Testis (tissue), 3 donors: ENCODE results near the gene TMEM167A. TPM values are rescaled to one million over a fixed set of nuclear protein-coding genes. Genes with fewer than 3 reads are reported as not detected.

Experiments
- DNase-seq: peaks from one replicate; pipeline ENCODE4 v3.0.0-alpha.2; 2019
- H3K27ac ChIP-seq, 2 donors: fragments of 200-600 bp; sonication (generic); one replicate each; pipeline ENCODE4 v1.5.1; 2019
- H3K27me3 ChIP-seq: fragments of 200-600 bp; sonication (generic); one replicate; pipeline ENCODE4 v1.5.1; 2019
- H3K36me3 ChIP-seq: fragments of 200-600 bp; sonication (generic); one replicate; pipeline ENCODE4 v1.5.1; 2017; ENCODE audit warnings: low read depth; ENCODE audit errors: missing control alignments
- H3K4me1 ChIP-seq: fragments of 200-600 bp; sonication (generic); one replicate; pipeline ENCODE4 v1.5.1; 2019
- H3K4me3 ChIP-seq, 2 donors: fragments of 200-600 bp; sonication (generic); one replicate each; pipeline ENCODE4 v1.5.1; 2017 to 2019
- H3K9me3 ChIP-seq: fragments of 200-600 bp; sonication (generic); one replicate; pipeline ENCODE4 v1.5.1; 2017
- POLR2A ChIP-seq: fragments of 450-650 bp; IDR thresholded peaks from one replicate; pipeline ENCODE4 v1.6.1; 2017; ENCODE audit warnings: antibody characterized with exemption, mild to moderate bottlenecking, moderate library complexity
- WGBS, 2 donors: methylation state at CpG; one replicate each; pipeline ENCODE4 v1.1.5; 2018; 5-methylcytosine and 5-hydroxymethylcytosine counted together
- intact Hi-C: fragments of 100-400 bp; cut with DNase I; formaldehyde crosslinking; loops from one replicate; pipeline ENCODE4 v1.15.1; 2023; ENCODE audit warnings: low total_unique reads
- polyA plus RNA-seq: library from polyadenylated mRNA; stranded (reverse); fragments of 350-450 nt; fragmentation: Illumina TruSeq; extraction: RNeasy Lipid Tissue Mini Kit (QIAGEN cat#74804); gene quantifications from one replicate; pipeline ENCODE4 v1.2.3, GENCODE V29; 2014; ENCODE audit warnings: low read depth, low replicate concordance; ENCODE audit not compliant: insufficient read depth
- total RNA-seq, 2 donors: library from RNA; depleted of rRNA; stranded (reverse); fragments of >200 nt; gene quantifications; one replicate each; pipeline ENCODE4 v1.2.3, GENCODE V29; 2016
- TF ChIP-seq, protein P1 (sequence below), 3 experiments: fragments of 450-650 bp in 2 of 3; fragments of 200-600 bp in 1 of 3; sonication (generic) in 1 of 3; IDR thresholded peaks; one replicate each; pipeline ENCODE4 v1.5.1; 2016 to 2019; ENCODE audit warnings: antibody characterized with exemption in 3 of 3, mild to moderate bottlenecking in 2 of 3, moderate library complexity in 1 of 3

The TMEM167A gene
- total and polyA plus RNA-seq, 3 donors from 2014 or later: 34.7 to 47.7 (median 39.0) TPM

DNA sequence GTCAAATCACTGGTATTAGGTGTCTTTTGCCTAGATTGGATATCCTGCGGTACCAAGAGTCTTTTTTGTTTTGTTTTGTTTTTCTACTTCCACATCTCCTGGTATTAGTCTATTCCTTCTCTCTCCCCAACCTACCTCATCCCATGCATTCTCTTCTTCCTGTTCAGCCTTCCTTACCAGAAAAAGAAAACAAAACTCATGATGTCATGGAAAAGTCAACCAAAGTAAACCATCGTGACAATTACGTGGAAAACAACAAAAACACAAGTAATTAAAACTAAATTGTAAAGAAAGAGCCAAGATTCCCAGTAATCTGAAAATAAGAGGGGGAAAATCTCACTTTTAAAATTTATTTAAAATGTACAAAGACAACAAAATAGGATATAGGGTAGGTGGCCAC is 38.3 kb downstream of the TMEM167A start:
- intact Hi-C loops: no loop called here
- H3K27ac ChIP-seq: no peak overlapping the region
- H3K9me3 ChIP-seq: no peaks in the 10 kb centered on the region
- H3K36me3 ChIP-seq: no peaks in the 10 kb centered on the region
- H3K4me3 ChIP-seq: no peak overlapping the region
- TF ChIP-seq, protein P1, sequence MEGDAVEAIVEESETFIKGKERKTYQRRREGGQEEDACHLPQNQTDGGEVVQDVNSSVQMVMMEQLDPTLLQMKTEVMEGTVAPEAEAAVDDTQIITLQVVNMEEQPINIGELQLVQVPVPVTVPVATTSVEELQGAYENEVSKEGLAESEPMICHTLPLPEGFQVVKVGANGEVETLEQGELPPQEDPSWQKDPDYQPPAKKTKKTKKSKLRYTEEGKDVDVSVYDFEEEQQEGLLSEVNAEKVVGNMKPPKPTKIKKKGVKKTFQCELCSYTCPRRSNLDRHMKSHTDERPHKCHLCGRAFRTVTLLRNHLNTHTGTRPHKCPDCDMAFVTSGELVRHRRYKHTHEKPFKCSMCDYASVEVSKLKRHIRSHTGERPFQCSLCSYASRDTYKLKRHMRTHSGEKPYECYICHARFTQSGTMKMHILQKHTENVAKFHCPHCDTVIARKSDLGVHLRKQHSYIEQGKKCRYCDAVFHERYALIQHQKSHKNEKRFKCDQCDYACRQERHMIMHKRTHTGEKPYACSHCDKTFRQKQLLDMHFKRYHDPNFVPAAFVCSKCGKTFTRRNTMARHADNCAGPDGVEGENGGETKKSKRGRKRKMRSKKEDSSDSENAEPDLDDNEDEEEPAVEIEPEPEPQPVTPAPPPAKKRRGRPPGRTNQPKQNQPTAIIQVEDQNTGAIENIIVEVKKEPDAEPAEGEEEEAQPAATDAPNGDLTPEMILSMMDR (IDR thresholded peaks at IDR 0.05): no peak
- TF ChIP-seq POLR2A: no peak
- WGBS, 2 donors: 76 to 97% methylated on average over 3 of the region's 3 CpGs
- H3K4me1 ChIP-seq: no peaks in the 10 kb centered on the region
- no peak for DNase-seq
- no peaks in the 10 kb centered on the region for H3K27me3 ChIP-seq

DNA sequence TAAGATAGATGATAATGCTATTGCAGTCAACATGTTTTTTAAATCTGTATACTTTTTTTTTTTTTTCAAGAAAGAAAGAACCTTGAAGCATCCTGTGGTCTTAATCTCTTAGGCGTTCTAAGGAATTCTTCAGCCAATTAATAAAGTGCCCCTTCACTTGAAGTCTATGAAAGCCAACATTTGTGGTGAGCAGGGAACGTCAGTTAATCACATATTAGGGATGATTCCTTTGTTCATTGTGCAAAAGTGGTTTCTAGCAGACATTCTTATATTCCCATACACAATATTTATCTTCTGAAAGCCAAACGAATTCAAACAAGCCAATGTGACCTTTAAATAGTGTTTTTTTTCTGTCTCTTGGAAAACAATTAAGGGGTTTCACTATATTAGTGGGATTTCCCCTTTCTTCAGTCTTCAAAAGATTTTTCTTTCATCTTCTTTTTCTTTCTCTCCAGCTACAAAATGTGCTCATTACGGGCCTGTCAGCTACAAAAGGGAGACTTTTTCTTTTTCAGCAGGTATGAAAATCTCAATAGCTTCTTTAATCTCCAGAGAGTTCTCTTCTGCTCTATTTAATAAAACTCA is 40.1 kb downstream of the TMEM167A start:
- intact Hi-C loops: no loop called here
- Histone ChIP-seq H3K4me3 (no peak overlapping the region), H3K4me1 (no peaks in the 10 kb centered on the region), H3K36me3 (no peaks in the 10 kb centered on the region), H3K9me3 (no peaks in the 10 kb centered on the region), H3K27ac (no peak overlapping the region), H3K27me3 (no peaks in the 10 kb centered on the region)
- 36 to 41% methylated on average over 4 of the region's 4 CpGs for WGBS, 2 donors
- no peak for DNase-seq
- TF ChIP-seq, protein P1 (IDR thresholded peaks at IDR 0.05): no peak
- TF ChIP-seq POLR2A: no peak

DNA sequence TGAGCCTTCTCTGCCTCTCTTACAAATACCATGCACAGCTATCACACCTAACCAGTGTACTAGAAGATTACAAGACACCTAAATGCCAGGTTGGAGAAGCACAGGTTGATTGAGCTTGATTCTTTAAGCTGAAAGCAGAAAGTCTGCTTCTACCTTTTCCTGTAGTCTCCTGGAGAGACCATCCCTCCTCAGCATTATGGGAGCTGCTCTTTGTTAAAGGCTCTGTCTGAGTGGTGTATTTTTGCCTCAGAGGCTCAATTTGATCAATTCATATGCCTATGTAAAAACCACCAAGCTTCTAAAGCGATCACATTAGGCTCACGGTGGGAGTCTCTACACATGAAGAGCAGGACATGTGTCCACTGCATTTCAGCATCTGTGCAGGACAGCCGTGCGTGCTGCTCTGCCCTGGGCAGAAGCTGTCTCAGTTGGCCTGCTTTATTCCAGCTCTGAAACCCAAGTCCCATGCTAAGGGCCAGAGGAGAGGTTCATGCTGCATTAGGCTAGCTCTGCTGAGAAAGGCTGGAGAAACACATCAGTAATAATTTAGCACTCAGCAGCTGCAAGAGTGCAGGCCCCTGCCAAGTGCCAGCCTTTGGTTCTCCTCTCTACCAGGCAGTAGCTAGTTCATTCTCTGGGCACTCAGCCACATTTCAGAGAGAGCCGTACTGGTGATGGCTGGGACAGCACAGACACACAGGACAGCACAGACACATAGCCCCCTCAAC is 41.7 kb downstream of the TMEM167A start:
- Histone ChIP-seq H3K4me3 (no peak overlapping the region), H3K36me3 (no peaks in the 10 kb centered on the region), H3K4me1 (no peaks in the 10 kb centered on the region), H3K27me3 (no peaks in the 10 kb centered on the region), H3K9me3 (no peaks in the 10 kb centered on the region), H3K27ac (no peak overlapping the region)
- 64 to 68% methylated on average over 5 of the region's 5 CpGs for whole genome bisulfite sequencing, 2 donors
- DNase-seq: peak; percentile 64
- intact Hi-C loops: no loop called here
- TF ChIP-seq, protein P1 (IDR thresholded peaks at IDR 0.05): no peak
- no peak for TF ChIP-seq POLR2A

DNA sequence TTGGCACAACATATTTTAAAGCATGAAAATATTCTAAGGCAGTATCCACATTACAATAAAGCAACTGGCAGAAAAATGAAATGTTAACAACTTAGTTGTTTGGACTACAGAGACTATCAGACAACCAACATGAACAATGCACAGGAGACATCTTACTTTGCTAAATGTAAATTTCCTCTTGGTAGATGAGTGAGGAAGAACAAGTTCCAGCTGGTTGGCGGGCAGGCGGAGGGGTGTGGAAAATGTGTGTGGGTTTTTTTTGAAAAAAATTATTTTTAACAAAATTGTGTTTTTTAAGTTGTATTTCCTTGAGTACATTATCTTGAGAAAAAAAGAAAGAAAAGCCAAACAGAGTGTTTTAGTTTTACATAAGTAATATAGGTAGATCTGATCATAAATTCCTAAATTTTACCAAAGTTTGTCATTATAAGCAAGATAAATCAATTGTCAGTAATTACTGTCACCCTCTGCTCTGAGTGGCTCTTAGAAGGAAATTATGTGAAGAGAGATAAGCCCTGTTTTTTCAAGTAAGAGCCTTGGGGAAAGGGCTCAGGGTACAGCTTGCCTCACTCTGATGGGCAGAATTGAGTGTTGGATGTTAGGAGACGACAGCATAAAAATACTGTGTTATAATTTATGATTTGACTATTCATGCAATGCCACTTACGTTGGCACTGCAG is 42.5 kb downstream of the TMEM167A start:
- H3K9me3 ChIP-seq: no peaks in the 10 kb centered on the region
- H3K4me1 ChIP-seq: no peaks in the 10 kb centered on the region
- no peaks in the 10 kb centered on the region for H3K27me3 ChIP-seq
- no peak overlapping the region for H3K27ac ChIP-seq
- H3K4me3 ChIP-seq: no peak overlapping the region
- no peak for DNase-seq
- 89 to 91% methylated on average over 4 of the region's 4 CpGs for WGBS, 2 donors
- intact Hi-C loops: no loop called here
- H3K36me3 ChIP-seq: no peaks in the 10 kb centered on the region
- no peak for TF ChIP-seq POLR2A
- TF ChIP-seq, protein P1 (IDR thresholded peaks at IDR 0.05): no peak
